ENCODE data around the gene CAND2.

The CAND2 gene

GRCh38 chr3:12829404-12829803 lies 32.9 kb downstream of the CAND2 start:
- Histone ChIP-seq H3K36me3 (ENCODE audit: control insufficient read depth in 1 of 2, insufficient read depth in 2 of 2, low read length in 2 of 2) (peaks cover 22 to 43% of the 10 kb centered on the region in 2 donors), H3K27me3 (ENCODE audit: control insufficient read depth in 1 of 2, insufficient read depth in 2 of 2, low read length in 2 of 2) (no peaks in the 10 kb centered on the region), H3K4me1 (ENCODE audit: control insufficient read depth in 1 of 2, insufficient read depth in 2 of 2, low read length in 2 of 2) (no peaks in the 10 kb centered on the region), H3K4me3 (ENCODE audit: low read depth in 1 of 2, low read length in 2 of 2) (no peak overlapping the region), H3K9me3 (ENCODE audit: control insufficient read depth in 1 of 2, low read length in 2 of 2) (no peaks in the 10 kb centered on the region), H3K9ac (ENCODE audit: low read depth in 1 of 2, low read length in 2 of 2) (no peak overlapping the region), H3K27ac (ENCODE audit: low read depth, low read length) (no peak overlapping the region)

GRCh38 chr3:12829886-12830784 lies 33.7 kb downstream of the CAND2 start:
- H3K4me3 ChIP-seq (ENCODE audit: low read depth in 1 of 2, low read length in 2 of 2), result no peak overlapping the region
- no peaks in the 10 kb centered on the region for H3K9me3 ChIP-seq (ENCODE audit: control insufficient read depth in 1 of 2, low read length in 2 of 2)
- no peaks in the 10 kb centered on the region for H3K4me1 ChIP-seq (ENCODE audit: control insufficient read depth in 1 of 2, insufficient read depth in 2 of 2, low read length in 2 of 2)
- H3K9ac ChIP-seq (ENCODE audit: low read depth in 1 of 2, low read length in 2 of 2), result no peak overlapping the region
- no peaks in the 10 kb centered on the region for H3K27me3 ChIP-seq (ENCODE audit: control insufficient read depth in 1 of 2, insufficient read depth in 2 of 2, low read length in 2 of 2)
- no peak overlapping the region for H3K27ac ChIP-seq (ENCODE audit: low read depth, low read length)
- H3K36me3 ChIP-seq (ENCODE audit: control insufficient read depth in 1 of 2, insufficient read depth in 2 of 2, low read length in 2 of 2), result peaks cover 28 to 50% of the 10 kb centered on the region in 2 donors

DNA sequence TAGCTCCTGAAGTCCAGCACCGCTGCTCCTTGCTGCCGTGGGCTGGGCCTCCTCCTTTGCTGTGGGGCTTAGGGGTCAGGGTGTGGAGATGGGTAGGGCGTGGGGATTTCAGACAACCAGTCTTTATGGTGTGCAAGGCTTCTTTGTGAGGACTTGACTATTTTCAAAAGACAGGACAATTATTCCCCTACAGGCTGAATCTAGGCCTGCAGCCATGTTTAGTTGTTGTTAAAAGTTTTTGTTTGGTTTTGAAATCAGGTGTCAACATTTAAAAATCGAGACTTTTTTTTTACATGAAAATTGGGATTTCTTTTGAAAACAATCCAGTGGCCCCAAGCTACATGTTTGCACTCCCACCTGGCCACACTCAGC lies 34.3 kb downstream of the CAND2 start:
- no peaks in the 10 kb centered on the region for H3K4me1 ChIP-seq (ENCODE audit: control insufficient read depth in 1 of 2, insufficient read depth in 2 of 2, low read length in 2 of 2)
- no peak overlapping the region for H3K9ac ChIP-seq (ENCODE audit: low read depth in 1 of 2, low read length in 2 of 2)
- H3K4me3 ChIP-seq (ENCODE audit: low read depth in 1 of 2, low read length in 2 of 2), result no peak overlapping the region
- no peaks in the 10 kb centered on the region for H3K9me3 ChIP-seq (ENCODE audit: control insufficient read depth in 1 of 2, low read length in 2 of 2)
- H3K27ac ChIP-seq (ENCODE audit: low read depth, low read length), result no peak overlapping the region
- H3K27me3 ChIP-seq (ENCODE audit: control insufficient read depth in 1 of 2, insufficient read depth in 2 of 2, low read length in 2 of 2), result no peaks in the 10 kb centered on the region
- H3K36me3 ChIP-seq (ENCODE audit: control insufficient read depth in 1 of 2, insufficient read depth in 2 of 2, low read length in 2 of 2), result peaks cover 35 to 55% of the 10 kb centered on the region in 2 donors

GRCh38 chr3:12831301-12831866 lies 34.9 kb downstream of the CAND2 start:
- H3K36me3 ChIP-seq (ENCODE audit: control insufficient read depth in 1 of 2, insufficient read depth in 2 of 2, low read length in 2 of 2), result peaks cover 41 to 61% of the 10 kb centered on the region in 2 donors
- H3K9ac ChIP-seq (ENCODE audit: low read depth in 1 of 2, low read length in 2 of 2), result no peak overlapping the region
- no peaks in the 10 kb centered on the region for H3K9me3 ChIP-seq (ENCODE audit: control insufficient read depth in 1 of 2, low read length in 2 of 2)
- no peak overlapping the region for H3K27ac ChIP-seq (ENCODE audit: low read depth, low read length)
- no peaks in the 10 kb centered on the region for H3K4me1 ChIP-seq (ENCODE audit: control insufficient read depth in 1 of 2, insufficient read depth in 2 of 2, low read length in 2 of 2)
- H3K4me3 ChIP-seq (ENCODE audit: low read depth in 1 of 2, low read length in 2 of 2), result no peak overlapping the region
- no peaks in the 10 kb centered on the region for H3K27me3 ChIP-seq (ENCODE audit: control insufficient read depth in 1 of 2, insufficient read depth in 2 of 2, low read length in 2 of 2)

GRCh38 chr3:12832350-12833221 lies 36.1 kb downstream of the CAND2 start:
- Histone ChIP-seq H3K36me3 (ENCODE audit: control insufficient read depth in 1 of 2, insufficient read depth in 2 of 2, low read length in 2 of 2) (peaks cover 51 to 73% of the 10 kb centered on the region in 2 donors), H3K27ac (ENCODE audit: low read depth, low read length) (no peak overlapping the region), H3K27me3 (ENCODE audit: control insufficient read depth in 1 of 2, insufficient read depth in 2 of 2, low read length in 2 of 2) (no peaks in the 10 kb centered on the region)

GRCh38 chr3:12833222-12834161 lies 37.0 kb downstream of the CAND2 start:
- Histone ChIP-seq H3K4me3 (ENCODE audit: low read depth in 1 of 2, low read length in 2 of 2) (no peak overlapping the region), H3K36me3 (ENCODE audit: control insufficient read depth in 1 of 2, insufficient read depth in 2 of 2, low read length in 2 of 2) (peaks cover 51 to 82% of the 10 kb centered on the region in 2 donors), H3K27ac (ENCODE audit: low read depth, low read length) (no peak overlapping the region)

More at GRCh38 chr3:12832350-12833221, 36.1 kb downstream of the CAND2 start:
- Histone ChIP-seq H3K4me1 (ENCODE audit: control insufficient read depth in 1 of 2, insufficient read depth in 2 of 2, low read length in 2 of 2) (peaks cover 2 to 6% of the 10 kb centered on the region in 2 donors), H3K9me3 (ENCODE audit: control insufficient read depth in 1 of 2, low read length in 2 of 2) (no peaks in the 10 kb centered on the region), H3K4me3 (ENCODE audit: low read depth in 1 of 2, low read length in 2 of 2) (no peak overlapping the region), H3K9ac (ENCODE audit: low read depth in 1 of 2, low read length in 2 of 2) (no peak overlapping the region)

GRCh38 chr3:12835052-12835665 lies 38.7 kb downstream of the CAND2 start:
- no peaks in the 10 kb centered on the region for H3K27me3 ChIP-seq (ENCODE audit: control insufficient read depth in 1 of 2, insufficient read depth in 2 of 2, low read length in 2 of 2)
- peaks cover 27 to 28% of the 10 kb centered on the region in 2 donors for H3K4me1 ChIP-seq (ENCODE audit: control insufficient read depth in 1 of 2, insufficient read depth in 2 of 2, low read length in 2 of 2)
- no peak overlapping the region for H3K4me3 ChIP-seq (ENCODE audit: low read depth in 1 of 2, low read length in 2 of 2)
- peaks cover 50 to 92% of the 10 kb centered on the region in 2 donors for H3K36me3 ChIP-seq (ENCODE audit: control insufficient read depth in 1 of 2, insufficient read depth in 2 of 2, low read length in 2 of 2)
- H3K9ac ChIP-seq (ENCODE audit: low read depth in 1 of 2, low read length in 2 of 2), result no peak overlapping the region
- no peak overlapping the region for H3K27ac ChIP-seq (ENCODE audit: low read depth, low read length)
- no peaks in the 10 kb centered on the region for H3K9me3 ChIP-seq (ENCODE audit: control insufficient read depth in 1 of 2, low read length in 2 of 2)

More at GRCh38 chr3:12833222-12834161, 37.0 kb downstream of the CAND2 start:
- Histone ChIP-seq H3K4me1 (ENCODE audit: control insufficient read depth in 1 of 2, insufficient read depth in 2 of 2, low read length in 2 of 2) (peaks cover 11% of the 10 kb centered on the region in 2 donors), H3K9ac (ENCODE audit: low read depth in 1 of 2, low read length in 2 of 2) (no peak overlapping the region), H3K27me3 (ENCODE audit: control insufficient read depth in 1 of 2, insufficient read depth in 2 of 2, low read length in 2 of 2) (no peaks in the 10 kb centered on the region), H3K9me3 (ENCODE audit: control insufficient read depth in 1 of 2, low read length in 2 of 2) (no peaks in the 10 kb centered on the region)

DNA sequence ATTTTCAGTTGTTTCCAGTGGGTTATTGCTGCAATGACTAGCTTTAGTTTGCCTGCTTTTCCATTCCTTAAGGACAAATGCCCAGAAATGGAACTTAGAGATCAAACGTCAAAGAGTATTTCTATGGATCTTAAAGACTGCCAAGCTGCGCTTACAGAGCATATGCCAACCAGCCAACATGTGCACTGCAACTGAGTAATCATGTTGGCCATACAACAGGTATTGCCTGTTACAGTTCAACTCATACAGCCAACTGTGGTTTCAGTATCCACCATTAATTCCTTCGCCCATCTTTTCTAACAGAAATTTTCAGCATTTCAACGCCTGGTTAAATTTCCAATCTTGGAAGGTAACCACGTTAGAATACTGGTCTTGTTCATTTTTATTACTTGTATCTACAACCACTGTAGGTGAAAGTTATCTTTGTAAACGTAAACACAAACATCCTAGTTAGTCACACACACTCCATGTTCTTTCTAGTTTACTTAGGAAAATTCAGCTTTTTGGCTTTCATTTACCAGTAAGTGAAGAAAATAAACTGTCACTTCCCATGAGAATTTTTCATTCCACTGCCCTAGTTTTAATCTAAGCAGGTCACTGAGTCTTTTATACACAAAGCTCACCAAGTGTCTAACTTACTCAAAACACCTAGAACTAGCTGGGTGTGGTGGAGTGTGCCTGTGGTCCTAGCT lies 41.0 kb downstream of the CAND2 start:
- no peak overlapping the region for H3K9ac ChIP-seq (ENCODE audit: low read depth in 1 of 2, low read length in 2 of 2)
- H3K27me3 ChIP-seq (ENCODE audit: control insufficient read depth in 1 of 2, insufficient read depth in 2 of 2, low read length in 2 of 2), result no peaks in the 10 kb centered on the region
- H3K4me3 ChIP-seq (ENCODE audit: low read depth in 1 of 2, low read length in 2 of 2), result no peak overlapping the region
- H3K4me1 ChIP-seq (ENCODE audit: control insufficient read depth in 1 of 2, insufficient read depth in 2 of 2, low read length in 2 of 2), result peaks cover 27 to 37% of the 10 kb centered on the region in 2 donors
- peaks cover 50 to 77% of the 10 kb centered on the region in 2 donors for H3K36me3 ChIP-seq (ENCODE audit: control insufficient read depth in 1 of 2, insufficient read depth in 2 of 2, low read length in 2 of 2)
- H3K9me3 ChIP-seq (ENCODE audit: control insufficient read depth in 1 of 2, low read length in 2 of 2), result no peaks in the 10 kb centered on the region
- H3K27ac ChIP-seq (ENCODE audit: low read depth, low read length), result no peak overlapping the region
